Astrocyte (in vitro differentiated cells and primary cell): ENCODE data around the gene FLYWCH1.

Source experiments
- EZH2 ChIP-seq: IDR thresholded peaks from 2 replicates; pipeline ENCODE4 v1.6.1; 2012; ENCODE audit warnings: mild to moderate bottlenecking, low read length, inconsistent platforms; ENCODE audit not compliant: insufficient read depth
- TF ChIP-seq, protein P1 (sequence below): IDR thresholded peaks from 2 replicates; pipeline ENCODE4 v1.5.1; 2011; ENCODE audit warnings: low read depth, mild to moderate bottlenecking, inconsistent platforms, low read length, moderate library complexity; ENCODE audit not compliant: insufficient read depth

DNA sequence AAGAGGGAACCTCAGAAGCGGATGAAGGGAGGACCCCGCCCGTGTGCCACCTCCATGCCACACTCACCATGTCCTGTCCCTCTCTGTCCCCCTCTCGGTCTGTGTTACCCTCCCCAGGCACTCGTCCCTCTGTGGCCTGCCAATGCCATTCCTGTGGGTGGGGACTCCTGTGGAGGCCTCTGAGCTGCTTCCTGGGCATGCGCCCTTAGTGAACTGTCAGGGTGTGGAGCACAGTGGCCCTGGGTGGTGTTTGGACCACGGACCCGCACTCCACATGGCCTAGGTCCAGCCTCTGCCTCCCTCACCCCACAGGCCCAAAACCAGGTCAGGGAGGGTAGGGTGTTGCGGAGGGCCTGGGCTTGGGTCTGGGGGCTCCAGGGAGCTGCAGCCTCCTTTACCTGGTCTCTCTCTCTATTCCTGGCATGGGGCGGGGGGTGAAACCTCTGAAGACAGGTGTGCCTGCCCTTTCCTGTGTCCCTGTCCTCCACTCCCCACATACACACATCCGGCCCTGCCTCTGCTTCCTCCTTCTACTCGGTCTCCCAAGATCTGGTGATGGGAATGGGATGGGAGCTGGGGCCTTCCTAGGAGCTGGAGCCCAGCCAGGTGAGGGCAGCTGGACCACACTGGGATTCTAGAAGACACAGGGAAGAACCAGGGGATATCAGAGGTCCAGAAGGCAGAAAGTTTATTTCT is 80.0 kb downstream of the FLYWCH1 start:
- TF ChIP-seq, protein P1, sequence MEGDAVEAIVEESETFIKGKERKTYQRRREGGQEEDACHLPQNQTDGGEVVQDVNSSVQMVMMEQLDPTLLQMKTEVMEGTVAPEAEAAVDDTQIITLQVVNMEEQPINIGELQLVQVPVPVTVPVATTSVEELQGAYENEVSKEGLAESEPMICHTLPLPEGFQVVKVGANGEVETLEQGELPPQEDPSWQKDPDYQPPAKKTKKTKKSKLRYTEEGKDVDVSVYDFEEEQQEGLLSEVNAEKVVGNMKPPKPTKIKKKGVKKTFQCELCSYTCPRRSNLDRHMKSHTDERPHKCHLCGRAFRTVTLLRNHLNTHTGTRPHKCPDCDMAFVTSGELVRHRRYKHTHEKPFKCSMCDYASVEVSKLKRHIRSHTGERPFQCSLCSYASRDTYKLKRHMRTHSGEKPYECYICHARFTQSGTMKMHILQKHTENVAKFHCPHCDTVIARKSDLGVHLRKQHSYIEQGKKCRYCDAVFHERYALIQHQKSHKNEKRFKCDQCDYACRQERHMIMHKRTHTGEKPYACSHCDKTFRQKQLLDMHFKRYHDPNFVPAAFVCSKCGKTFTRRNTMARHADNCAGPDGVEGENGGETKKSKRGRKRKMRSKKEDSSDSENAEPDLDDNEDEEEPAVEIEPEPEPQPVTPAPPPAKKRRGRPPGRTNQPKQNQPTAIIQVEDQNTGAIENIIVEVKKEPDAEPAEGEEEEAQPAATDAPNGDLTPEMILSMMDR, result no peak
- TF ChIP-seq EZH2, result no peak
